Osteoblast (primary cell): Measurements from ENCODE around the gene GALR3. TPM values are rescaled to one million over a fixed set of nuclear protein-coding genes. Genes with fewer than 3 reads are reported as not detected.

Source experiments
- DNase-seq: peaks from one replicate; pipeline ENCODE4 v3.0.0; 2011; ENCODE audit warnings: low spot score, mixed read lengths; ENCODE audit not compliant: insufficient read length; ENCODE audit errors: missing footprints
- H2AFZ ChIP-seq: 2 replicates; pipeline ENCODE4 v1.6.0; 2011; ENCODE audit warnings: mild to moderate bottlenecking, low read length
- H3K27ac ChIP-seq: 2 replicates; pipeline ENCODE4 v1.5.1; 2011; ENCODE audit warnings: mild to moderate bottlenecking, low read depth, low read length, moderate library complexity
- H3K27me3 ChIP-seq: 2 replicates; pipeline ENCODE4 v1.6.0; 2012; ENCODE audit warnings: mild to moderate bottlenecking, control low read depth, inconsistent platforms, low read length, moderate library complexity; ENCODE audit not compliant: insufficient read depth
- H3K36me3 ChIP-seq: 2 replicates; pipeline ENCODE4 v1.5.1; 2011; ENCODE audit warnings: mild to moderate bottlenecking, low read length, control low read depth, moderate library complexity; ENCODE audit not compliant: insufficient read depth
- H3K4me1 ChIP-seq: 2 replicates; pipeline ENCODE4 v1.5.1; 2011; ENCODE audit warnings: mild to moderate bottlenecking, low read length, control low read depth, moderate library complexity; ENCODE audit not compliant: insufficient read depth
- H3K4me2 ChIP-seq: 2 replicates; pipeline ENCODE4 v1.6.0; 2011; ENCODE audit warnings: mild to moderate bottlenecking, low read length; ENCODE audit not compliant: insufficient read depth
- H3K4me3 ChIP-seq: fragments of 200-600 bp; sonication (generic); 3 replicates; pipeline ENCODE4 v1.5.1; 2012; ENCODE audit warnings: mild to moderate bottlenecking, low read length, inconsistent platforms; ENCODE audit not compliant: insufficient read depth
- H3K79me2 ChIP-seq: 2 replicates; pipeline ENCODE4 v1.6.0; 2012; ENCODE audit warnings: mild to moderate bottlenecking, low read length, control low read depth, inconsistent platforms; ENCODE audit not compliant: insufficient read depth
- H3K9me3 ChIP-seq: 2 replicates; pipeline ENCODE4 v1.5.1; 2011; ENCODE audit warnings: low read depth, low read length, control low read depth
- H4K20me1 ChIP-seq: 2 replicates; pipeline ENCODE4 v1.6.0; 2012; ENCODE audit warnings: mild to moderate bottlenecking, low read length, control low read depth; ENCODE audit not compliant: insufficient read depth
- CTCF ChIP-seq: IDR thresholded peaks from 2 replicates; pipeline ENCODE4 v1.5.1; 2011; ENCODE audit warnings: mild to moderate bottlenecking, low read depth, low read length, moderate library complexity; ENCODE audit errors: extremely low read depth
- total RNA-seq: library from RNA; depleted of rRNA; stranded (reverse); fragments of >200 nt; gene quantifications from 2 replicates; pipeline ENCODE4 v1.2.3, GENCODE V29; 2012

The GALR3 gene, protein sequence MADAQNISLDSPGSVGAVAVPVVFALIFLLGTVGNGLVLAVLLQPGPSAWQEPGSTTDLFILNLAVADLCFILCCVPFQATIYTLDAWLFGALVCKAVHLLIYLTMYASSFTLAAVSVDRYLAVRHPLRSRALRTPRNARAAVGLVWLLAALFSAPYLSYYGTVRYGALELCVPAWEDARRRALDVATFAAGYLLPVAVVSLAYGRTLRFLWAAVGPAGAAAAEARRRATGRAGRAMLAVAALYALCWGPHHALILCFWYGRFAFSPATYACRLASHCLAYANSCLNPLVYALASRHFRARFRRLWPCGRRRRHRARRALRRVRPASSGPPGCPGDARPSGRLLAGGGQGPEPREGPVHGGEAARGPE
- total RNA-seq = not detected in 2 replicates

GRCh38 chr22:37823134-37823985 lies at the start of gene GALR3:
GALR3 (plus strand) TSS chr22:37823382; CDS start chr22:37823407, 25 bp downstream.
- TF ChIP-seq CTCF = no peak

GRCh38 chr22:37774728-37775127 lies 48.5 kb upstream of the GALR3 start:
- Histone ChIP-seq H2AFZ (no peak overlapping the region), H3K9me3 (no peaks in the 10 kb centered on the region), H3K27ac (peak overlapping the region; percentile 77), H4K20me1 (no peaks in the 10 kb centered on the region), H3K4me1 (peaks cover 26% of the 10 kb centered on the region), H3K4me3 (no peak overlapping the region), H3K79me2 (no peaks in the 10 kb centered on the region), H3K4me2 (no peak overlapping the region), H3K36me3 (peaks cover 46% of the 10 kb centered on the region), H3K27me3 (no peaks in the 10 kb centered on the region)
- DNase-seq = peak; percentile 39
- no peak for TF ChIP-seq CTCF

More at GRCh38 chr22:37823134-37823985, at the start of gene GALR3:
- no peaks in the 10 kb centered on the region for H3K79me2 ChIP-seq
- no peak within 1 kb of the TSS for H2AFZ ChIP-seq
- no peaks in the 10 kb centered on the region for H3K9me3 ChIP-seq
- H3K36me3 ChIP-seq = no peaks in the 10 kb centered on the region
- H3K4me3 ChIP-seq = no peak within 1 kb of the TSS
- peak; percentile 60 for DNase-seq
- H3K4me1 ChIP-seq = peaks cover 7% of the 10 kb centered on the region
- H4K20me1 ChIP-seq = no peaks in the 10 kb centered on the region
- no peak within 1 kb of the TSS for H3K4me2 ChIP-seq
- peaks cover 19% of the 10 kb centered on the region for H3K27me3 ChIP-seq
- no peak within 1 kb of the TSS for H3K27ac ChIP-seq

GRCh38 chr22:37775785-37776638 lies 47.2 kb upstream of the GALR3 start:
- no peak for TF ChIP-seq CTCF
- H3K36me3 ChIP-seq = peaks cover 42% of the 10 kb centered on the region
- no peak overlapping the region for H3K4me3 ChIP-seq
- H3K79me2 ChIP-seq = no peaks in the 10 kb centered on the region
- no peaks in the 10 kb centered on the region for H3K9me3 ChIP-seq
- no peak overlapping the region for H2AFZ ChIP-seq
- peak overlapping the region; percentile 77 for H3K27ac ChIP-seq
- DNase-seq = peak; percentile 93
- H3K4me2 ChIP-seq = peak overlapping the region; percentile 60
- peaks cover 26% of the 10 kb centered on the region for H3K4me1 ChIP-seq
- no peaks in the 10 kb centered on the region for H4K20me1 ChIP-seq
- no peaks in the 10 kb centered on the region for H3K27me3 ChIP-seq
